GM19438 (cell line): ENCODE results near the gene GART.
"Not testable (repeated sequence)": the region's sequence is repeated elsewhere in the genome, so short reads cannot be mapped to it uniquely, and the experiment has no call there.

Experiments used
- ATAC-seq: cut with Tn5 transposase; IDR thresholded peaks from one replicate; pipeline ENCODE4 v1.9.1; 2021; ENCODE audit warnings: low read depth; ENCODE audit not compliant: unreplicated experiment

Gene GART

DNA sequence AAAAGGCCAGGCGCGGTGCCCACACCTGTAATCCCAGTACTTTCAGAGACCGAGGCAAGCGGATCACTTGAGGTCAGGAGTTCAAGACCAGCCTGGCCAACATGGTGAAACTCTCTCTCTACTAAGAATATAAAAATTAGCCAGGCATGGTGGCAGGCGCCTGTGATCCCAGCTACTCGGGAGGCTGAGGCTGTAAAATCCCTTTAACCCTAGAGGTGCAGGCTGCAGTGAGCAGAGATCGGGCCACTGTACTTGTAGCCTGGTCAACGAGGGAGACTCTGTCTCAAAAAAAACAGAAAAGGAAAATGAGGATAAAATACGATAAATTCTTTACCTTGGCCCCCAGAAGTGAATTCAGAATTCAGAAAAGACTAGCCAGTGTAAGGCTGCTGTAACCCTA is 63.7 kb downstream of the GART start:
- ATAC-seq = no peak

DNA sequence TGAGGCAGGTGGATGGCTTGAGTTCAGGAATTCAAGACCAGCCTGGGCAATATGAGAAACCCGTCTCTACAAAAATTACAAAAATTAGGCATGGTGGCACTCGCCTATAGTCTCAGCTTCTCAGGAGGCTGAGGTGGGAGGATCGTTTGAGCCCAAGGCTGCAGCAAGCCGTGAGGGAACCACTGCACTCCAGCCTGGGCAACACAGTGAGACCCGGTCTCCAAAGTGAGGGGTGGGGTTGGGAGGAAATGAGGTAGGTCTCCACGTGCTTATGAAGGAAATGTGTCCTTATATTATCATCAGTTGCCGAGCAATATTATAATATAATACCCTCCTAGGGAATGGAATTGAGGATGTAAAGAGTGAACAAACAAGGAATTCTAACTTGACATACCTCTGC is 64.9 kb downstream of the GART start:
- ATAC-seq = no peak

DNA sequence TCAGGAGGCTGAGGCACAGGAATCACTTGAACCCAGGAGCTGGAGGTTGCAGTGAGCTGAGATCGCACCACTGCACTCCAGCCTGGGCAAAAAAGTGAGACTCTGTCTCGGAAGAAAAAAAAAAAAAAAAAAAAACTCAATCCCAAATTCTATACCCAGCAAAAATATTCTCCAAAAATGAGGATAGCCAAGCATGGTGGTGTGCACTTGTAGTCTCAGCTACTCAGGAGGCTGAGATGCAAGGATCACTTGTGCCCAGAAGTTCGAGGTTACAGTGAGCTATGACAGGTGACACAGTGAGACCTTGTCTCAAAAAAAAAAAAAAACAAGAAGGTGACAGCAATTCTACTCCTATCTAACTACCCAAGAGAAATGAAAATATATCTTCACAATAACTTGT is 68.6 kb downstream of the GART start:
- no peak for ATAC-seq

DNA sequence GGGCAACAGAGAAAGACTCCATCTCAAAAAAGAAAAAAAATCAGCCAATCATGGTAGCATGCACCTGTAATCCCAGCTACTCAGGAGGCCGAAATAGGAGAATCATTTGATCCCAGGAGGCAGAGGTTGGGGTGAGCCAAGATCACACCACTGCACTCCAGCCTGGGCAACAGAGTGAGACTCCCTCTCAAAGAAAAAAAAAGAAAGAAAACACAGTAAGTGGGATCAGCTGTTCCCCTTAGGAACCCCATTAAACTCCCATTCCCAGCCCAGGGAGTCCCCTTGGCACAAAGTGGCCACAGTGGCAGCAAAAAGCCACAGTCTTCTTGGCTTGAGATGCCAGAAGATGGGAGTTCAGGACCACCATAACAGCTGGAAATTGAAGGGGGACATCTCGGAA is 71.2 kb downstream of the GART start:
- no peak for ATAC-seq

DNA sequence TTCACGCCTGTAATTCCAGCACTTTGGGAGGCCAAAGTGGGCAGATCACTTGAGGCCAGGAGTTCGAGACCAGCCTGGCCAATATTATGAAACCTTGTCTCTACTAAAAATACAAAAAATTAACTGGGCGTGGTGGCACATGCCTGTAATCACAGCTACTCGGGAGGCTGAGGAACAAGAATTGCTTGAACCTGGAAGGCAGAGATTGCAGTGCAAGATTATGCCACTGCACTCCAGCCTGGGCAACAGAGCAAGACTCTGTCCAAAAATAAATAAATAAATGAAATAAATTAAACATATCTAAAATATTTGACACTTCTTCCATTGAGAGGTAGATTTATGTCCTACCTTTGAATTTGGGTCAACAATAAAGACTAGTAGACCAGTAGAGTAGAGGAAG is 72.7 kb downstream of the GART start:
- not testable (repeated sequence) for ATAC-seq

DNA sequence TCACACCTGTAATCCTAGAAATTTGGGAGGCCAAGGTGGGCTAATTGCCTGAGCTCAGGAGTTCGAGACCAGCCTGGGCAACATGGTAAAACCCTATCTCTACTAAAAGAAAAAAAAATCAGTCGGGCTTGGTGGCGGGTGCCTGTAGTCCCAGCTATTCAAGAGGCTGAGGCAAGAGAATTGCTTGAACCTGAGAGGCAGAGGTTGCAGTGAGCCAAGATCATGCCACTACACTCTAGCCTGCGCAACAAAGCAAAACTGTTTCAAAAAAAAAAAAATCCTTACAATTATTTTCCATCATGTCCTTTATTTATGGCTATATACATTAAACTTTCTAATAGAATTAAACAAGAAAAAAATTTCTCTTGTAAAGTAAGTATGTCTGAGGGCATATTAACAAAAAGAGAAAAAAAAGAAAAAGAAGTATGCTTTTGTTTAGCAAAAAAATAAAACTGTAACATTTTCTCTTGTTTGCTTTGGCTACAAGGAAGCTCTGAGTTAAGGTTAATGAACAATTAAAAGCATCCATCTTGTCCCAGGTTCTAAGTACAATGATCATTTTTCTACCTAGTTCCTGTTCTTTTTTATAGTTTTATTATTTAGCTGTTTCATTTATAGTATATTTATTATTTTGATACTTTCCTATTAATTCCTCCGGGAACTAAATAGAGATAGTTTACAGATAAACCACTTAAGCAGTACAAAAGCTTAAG is 80.2 kb downstream of the GART start:
- no peak for ATAC-seq

DNA sequence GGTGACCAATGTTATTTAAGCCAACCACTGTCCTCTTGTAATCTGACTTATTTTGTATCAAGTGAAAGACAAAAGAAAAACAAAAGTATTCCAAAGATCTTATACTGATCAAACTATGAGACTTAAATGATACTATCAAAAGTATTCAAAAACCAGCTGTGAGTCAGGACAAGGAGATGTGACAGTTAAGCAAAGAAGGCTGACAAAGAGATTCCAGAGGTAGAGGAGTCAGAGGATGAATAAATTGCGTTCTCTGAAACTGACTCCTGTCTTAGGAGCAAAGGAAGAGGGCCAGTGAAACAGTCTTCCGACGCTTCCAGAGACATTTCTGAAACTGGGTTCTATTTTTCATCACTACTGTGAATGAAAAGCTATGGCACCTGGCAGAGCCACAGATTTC is 83.1 kb downstream of the GART start:
- no peak for ATAC-seq

DNA sequence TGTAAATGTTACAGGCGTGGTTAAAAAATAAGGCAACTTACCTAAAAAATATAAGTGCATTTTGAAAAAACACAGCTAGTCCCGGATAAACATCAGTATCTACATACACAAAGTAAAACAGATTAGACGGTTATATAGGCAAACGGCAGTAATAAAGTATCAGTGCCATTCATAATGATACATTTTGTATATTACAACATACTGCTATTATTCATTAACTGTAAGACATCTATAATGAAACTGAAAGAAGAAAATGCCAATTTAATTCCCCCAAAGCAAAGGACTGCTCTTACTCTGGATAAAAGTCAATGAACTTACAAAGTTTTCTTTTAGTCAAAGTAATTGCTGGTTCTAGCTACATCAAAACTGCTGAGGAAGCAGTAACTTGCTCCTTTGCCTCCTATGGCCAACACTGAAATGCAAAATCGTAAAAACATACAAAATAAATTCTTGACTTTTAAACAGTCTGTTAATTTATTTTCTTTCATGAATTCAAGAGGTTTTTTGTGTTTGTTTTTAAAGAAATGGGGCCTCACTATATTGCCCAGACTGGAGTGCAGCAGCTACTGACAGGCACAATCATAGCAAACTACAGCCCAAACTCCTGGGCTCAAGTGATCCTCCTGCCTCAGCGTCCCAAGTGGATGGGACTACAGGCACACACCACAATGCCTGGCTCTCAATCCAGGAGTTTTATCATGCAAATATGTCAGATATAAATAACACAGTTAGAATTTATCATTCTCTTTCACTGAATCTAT is 86.1 kb downstream of the GART start:
- no peak for ATAC-seq
